AG08396 (cell line): ENCODE data around the gene AFAP1L2.
A peak's percentile ranks its signal among the peaks of the same experiment; 100 is the strongest.

ENCODE experiments used
- DNase-seq: peaks from one replicate; pipeline ENCODE4 v3.0.0; 2012; ENCODE audit warnings: low spot score, mixed read lengths

The AFAP1L2 gene

GRCh38 chr10:114313139-114313538 lies 91.2 kb downstream of the AFAP1L2 start:
- no peak for DNase-seq

GRCh38 chr10:114311496-114312209 lies 92.6 kb downstream of the AFAP1L2 start:
- DNase-seq, result no peak

DNA sequence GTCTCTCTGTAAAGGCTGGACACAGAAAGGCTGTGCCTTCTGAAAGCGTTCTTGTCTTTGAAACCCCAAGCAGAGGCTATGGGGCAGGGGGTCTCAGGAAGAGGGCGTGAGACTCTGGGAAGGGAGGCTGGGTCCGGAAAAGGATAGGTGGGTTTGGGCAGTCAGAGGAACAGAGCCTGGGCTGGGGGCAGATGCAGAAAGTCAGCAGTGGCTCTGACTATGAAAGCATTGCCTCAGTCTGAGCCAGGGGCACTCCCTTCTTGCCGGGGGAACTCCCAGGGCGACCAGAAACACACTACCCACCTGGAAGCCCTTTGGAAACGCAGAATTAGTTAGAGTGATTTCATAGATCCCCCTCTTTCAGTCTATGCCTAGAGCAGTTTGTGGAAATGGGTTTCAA lies 93.3 kb downstream of the AFAP1L2 start:
- no peak for DNase-seq

DNA sequence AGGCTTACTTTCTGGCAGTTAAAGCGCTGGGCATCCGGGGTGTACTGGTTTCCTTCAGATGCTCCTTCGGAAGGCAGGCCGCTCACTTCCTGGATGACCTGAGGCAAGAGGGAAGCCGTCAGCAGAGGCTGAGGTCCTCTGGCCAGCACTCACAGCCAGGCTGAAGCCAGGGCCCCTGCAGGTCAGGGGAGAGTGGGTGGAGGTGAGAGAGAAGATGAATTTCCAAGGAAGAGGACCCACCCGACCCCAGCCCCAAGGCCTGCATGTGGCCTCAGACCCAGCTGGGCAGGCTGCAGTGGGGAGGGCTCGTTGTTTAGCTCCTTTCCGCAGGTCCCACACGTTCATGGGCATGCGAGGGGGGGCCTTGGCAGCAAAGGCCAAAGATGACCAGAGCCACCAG lies 94.0 kb downstream of the AFAP1L2 start:
- DNase-seq, result no peak

GRCh38 chr10:114309364-114309651 lies 95.0 kb downstream of the AFAP1L2 start:
- DNase-seq, result no peak

- peak; percentile 58 for DNase-seq
Measured at GRCh38 chr10:114308531-114309363, 95.6 kb downstream of the AFAP1L2 start.

DNA sequence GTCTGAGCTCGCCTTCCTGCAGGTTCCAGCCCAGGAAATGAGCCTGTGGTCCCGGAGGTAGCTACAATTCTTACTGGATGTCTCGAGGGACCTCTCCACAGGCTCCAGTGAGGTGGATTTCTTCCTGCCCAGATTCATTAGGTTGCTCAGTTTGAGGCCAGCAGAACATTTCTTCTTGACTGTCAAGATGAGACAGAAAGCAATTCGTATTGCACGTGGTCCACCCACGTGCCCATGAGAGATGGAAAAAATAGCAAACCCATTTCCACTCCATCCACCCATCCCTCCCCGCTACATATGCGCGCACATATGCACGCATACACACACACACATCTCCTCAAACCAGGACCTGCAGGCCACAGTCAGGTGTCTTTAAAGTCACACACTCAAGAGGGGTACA lies 96.6 kb downstream of the AFAP1L2 start:
- DNase-seq, result no peak

DNA sequence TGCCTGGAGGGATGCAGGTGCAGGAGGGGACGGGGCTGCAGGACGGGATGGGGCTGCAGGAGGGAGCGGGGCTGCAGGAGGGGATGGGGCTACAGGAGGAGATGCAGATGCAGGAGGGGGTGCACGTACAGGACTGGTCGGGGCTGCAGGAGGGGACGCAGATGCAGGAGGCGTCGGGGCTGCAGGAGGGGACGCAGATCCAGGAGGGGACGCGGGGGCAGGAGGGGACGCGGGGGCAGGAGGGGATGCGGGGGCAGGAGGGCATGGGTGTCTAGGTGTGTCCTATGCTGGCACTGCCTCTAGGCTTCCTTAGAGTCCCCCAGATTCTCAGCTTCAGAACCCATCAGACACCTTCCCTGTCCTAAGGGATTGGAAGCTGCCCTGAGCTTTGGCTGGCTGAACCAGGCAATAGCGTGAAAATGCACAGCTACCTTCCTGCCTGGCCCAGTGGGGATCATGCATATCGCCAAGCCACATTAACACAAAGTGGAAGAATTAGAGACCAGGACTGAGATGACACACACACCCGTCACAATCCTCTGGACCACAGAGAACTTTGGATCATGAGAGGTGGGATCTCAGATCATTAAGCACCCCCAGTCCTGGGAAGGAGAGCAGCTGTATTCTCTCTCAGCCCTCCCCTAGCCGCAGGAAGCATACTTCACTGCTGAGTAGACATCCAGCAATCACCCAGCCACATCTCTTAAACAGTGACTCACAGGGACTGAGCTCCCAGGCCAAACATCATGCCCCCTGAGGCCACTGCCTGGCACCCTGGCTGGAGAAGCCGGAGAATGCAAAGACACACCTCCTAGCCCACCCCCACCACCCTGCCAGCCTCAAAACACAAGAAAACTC lies 98.0 kb downstream of the AFAP1L2 start:
- peak; percentile 91 for DNase-seq

DNA sequence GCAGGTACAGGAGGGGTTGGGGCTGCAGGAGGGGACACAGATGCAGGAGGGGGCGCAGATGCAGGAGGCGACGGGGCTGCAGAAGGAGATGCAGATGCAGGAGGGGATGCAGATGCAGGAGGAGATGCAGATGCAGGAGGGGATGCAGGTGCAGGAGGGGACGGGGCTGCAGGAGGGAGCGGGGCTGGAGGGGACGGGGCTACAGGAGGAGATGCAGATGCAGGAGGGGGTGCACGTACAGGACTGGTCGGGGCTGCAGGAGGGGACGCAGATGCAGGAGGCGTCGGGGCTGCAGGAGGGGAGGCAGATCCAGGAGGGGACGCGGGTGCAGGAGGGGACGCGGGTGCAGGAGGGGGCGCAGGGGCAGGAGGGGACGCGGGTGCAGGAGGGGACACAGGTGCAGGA lies 98.8 kb downstream of the AFAP1L2 start:
- DNase-seq, result no peak

- peak; percentile 55 for DNase-seq
Measured at GRCh38 chr10:114304571-114305421, 99.5 kb downstream of the AFAP1L2 start.

DNA sequence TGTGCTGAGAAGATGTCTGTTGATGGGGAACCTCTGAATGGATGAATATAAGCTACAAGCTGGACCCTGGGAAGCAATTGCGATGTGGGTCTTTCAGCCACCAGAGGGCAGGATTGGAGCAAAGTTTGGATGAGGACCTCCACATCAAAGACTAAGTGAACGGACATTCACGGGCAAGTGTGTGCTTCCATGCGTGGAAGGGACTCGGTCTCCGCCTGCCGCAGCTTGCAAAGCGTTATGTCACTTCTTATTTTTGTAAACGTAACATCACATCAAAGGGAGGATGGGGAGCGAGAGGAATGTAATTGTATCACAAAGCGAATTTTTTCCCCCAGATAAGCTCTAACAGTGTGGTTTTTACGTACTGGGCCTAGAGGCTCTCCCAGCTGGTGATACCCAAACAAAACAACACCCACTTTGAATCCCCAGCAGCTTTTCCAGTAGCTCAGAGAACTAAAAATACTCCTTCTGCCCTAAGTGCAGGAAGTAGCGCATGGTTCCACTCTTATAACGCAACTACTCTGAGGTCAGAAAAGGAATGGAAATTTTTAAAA lies 100.2 kb downstream of the AFAP1L2 start:
- peak; percentile 84 for DNase-seq

GRCh38 chr10:114303556-114303955 lies 100.7 kb downstream of the AFAP1L2 start:
- no peak for DNase-seq

DNA sequence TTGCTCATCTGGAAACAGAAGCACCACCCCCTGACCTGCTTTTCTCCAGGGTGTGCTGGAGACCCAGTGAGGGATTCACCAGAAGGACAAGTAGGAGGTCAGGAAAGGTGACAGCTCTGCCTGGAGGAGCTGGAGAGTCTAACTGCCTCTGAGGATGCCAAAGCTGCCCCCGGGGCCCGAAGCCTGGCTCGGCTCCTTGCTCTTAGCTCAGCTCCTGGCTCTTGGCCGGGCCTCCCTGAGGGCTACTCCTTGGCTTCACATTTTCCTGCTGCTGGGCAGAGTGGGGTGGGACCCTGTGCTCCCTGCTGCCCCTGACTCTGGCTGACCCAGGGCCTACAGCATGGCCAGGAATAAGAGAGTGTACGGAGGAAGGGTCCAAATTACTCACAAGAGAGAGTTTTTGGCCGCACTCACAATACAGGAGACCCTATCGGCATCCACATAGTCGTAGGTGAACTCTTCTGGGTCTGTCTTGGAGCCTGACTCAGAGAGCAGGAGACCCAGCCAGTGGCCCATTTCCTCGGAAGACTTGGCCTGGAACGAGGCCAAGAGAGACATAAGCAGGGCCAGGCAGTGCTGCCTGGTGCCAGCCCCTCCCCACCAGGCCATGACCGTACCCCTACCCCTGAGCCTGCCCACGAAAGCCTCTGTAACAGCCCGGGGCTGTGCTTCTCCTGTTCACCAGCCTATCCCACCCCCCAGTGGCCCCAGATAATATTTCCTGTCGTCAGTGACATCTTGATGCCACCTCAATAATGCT lies 102.2 kb downstream of the AFAP1L2 start:
- DNase-seq, result no peak

DNA sequence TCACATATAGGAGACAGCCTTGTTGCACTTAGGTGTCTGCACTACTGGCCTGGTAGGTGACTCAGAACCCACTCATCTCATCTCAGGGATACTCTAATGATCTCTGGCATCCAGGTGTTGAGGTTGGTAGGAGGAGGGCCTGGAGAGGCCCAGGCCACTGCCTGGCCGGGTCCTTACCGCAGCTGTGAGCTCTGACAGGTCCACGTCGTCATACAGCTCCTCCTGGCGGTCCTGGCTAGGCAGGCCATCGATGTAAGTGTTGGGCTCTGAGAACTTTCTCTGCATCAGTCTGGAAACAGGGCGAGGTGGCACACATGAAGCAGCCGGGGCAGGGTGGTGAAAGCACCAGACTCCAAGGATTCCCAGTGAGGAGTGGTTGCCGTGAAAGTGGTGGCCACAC lies 103.1 kb downstream of the AFAP1L2 start:
- no peak for DNase-seq

DNA sequence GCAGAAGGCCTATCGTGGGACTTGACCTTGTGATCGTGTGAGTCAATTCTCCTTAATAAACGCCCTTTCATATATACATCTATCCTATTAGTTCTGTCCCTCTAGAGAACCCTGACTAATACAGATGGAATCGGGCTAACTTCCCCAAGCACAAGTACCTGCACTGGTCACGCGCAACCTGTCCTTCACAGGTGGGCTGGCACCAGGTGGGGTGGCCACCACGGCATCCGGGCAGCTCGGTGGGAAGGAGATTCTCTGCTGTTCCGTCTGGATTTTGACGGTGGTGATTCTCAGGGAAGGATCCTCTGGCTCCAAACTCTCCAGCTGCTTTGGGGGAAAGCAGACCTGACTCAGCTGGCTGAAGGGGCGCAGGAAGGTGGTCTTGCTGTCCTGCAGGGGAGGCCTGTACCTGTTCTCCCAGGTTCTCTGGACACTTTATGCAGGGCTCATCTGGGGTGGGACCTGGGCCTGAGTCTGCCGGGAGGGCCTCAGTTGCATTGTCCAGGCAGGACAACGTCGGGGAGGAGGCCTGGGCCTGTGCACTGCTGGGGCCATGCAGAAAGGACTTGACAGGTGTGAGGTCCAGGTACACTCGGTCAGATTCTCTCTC lies 104.2 kb downstream of the AFAP1L2 start:
- DNase-seq, result no peak

GRCh38 chr10:114297136-114297705 lies 107.1 kb downstream of the AFAP1L2 start:
- no peak for DNase-seq

DNA sequence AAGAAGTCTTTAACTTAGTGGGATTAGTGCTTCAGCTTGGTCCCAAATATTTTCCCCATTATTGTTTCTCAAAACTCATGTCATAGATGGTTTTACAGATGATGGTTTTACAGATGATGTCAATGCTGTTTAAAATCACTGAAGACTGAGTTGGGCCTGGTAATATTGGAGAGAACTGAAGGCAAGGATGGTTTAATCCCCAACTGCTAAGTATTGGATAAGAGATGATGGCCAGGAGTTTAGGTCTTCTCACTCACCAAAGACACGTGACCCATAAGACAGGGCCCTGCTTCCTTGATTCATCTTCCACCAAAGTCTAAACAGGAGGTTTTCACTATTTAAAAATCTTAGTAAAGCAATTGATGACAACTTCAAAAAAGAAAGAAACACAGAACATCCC lies 108.9 kb downstream of the AFAP1L2 start:
- no peak for DNase-seq

- DNase-seq, result no peak
Measured at GRCh38 chr10:114294549-114294948, 109.8 kb downstream of the AFAP1L2 start.

- DNase-seq, result no peak
Measured at GRCh38 chr10:114293075-114293474, 111.2 kb downstream of the AFAP1L2 start.

- DNase-seq, result no peak
Measured at GRCh38 chr10:114291516-114291915, 112.8 kb downstream of the AFAP1L2 start.
